HG03378 (cell line): Measurements from ENCODE around the gene STON1.
"Not testable (repeated sequence)": the region's sequence is repeated elsewhere in the genome, so short reads cannot be mapped to it uniquely, and the experiment has no call there.

Experiments used
- ATAC-seq: cut with Tn5 transposase; IDR thresholded peaks from one replicate; pipeline ENCODE4 v1.9.1; 2021; ENCODE audit warnings: mild to moderate bottlenecking, moderate library complexity; ENCODE audit not compliant: unreplicated experiment

STON1 gene

DNA sequence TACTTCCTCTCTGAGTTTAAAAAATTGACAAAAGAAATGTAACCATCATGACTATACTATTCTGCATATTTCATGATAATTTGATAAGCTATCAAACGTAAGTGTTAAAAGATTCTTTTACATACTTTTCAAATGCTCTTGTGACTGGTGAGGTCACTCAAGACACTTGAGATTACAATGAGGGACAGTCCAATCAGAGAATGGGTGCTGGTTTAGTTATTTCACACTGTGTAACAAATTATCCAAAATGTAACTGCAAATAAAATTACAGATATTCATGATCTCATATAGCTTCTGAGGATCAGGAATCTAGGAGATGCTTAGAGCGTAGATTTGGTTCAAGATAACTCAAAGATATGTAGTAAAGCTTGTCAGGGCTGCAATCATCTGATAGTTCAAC is 83.3 kb downstream of the STON1 start:
- no peak for ATAC-seq

DNA sequence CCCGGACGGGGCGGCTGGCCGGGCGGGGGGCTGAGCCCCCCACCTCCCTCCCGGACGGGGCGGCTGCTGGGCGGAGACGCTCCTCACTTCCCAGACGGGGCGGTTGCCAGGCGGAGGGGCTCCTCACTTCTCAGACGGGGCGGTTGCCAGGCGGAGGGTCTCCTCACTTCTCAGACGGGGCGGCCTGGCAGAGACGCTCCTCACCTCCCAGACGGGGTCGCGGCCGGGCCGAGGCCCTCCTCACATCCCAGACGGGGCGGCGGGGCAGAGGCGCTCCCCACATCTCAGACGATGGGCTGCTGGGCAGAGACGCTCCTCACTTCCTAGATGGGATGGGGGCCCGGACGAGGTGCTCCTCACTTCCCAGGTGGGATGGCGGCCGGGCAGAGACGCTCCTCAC is 84.6 kb downstream of the STON1 start:
- not testable (repeated sequence) for ATAC-seq

DNA sequence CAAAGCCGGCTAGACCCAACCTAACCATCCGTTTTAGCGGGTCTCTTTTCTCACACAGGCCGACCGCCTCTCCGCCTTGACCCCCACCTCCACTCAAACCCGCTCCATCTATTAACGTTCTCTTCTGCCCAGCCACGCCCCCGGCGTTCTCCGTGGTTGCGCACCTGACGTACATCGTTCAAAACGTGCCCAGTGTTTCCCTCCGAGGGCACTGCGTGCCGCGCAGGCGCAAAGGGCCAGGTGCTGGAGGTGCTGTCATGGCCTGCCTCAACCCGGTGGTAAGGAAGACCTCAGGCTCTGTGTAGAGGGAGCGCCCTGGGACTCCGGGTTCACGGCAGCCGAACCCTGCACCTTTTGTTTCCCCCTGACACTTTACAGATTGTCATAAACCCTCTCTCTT is 87.7 kb downstream of the STON1 start, which contains the start of gene GTF2A1L:
Gene GTF2A1L (plus strand): TSS at position 239 of the 400 bp plus-strand sequence. CDS start 19 bp downstream, at position 258.
- no peak for ATAC-seq

DNA sequence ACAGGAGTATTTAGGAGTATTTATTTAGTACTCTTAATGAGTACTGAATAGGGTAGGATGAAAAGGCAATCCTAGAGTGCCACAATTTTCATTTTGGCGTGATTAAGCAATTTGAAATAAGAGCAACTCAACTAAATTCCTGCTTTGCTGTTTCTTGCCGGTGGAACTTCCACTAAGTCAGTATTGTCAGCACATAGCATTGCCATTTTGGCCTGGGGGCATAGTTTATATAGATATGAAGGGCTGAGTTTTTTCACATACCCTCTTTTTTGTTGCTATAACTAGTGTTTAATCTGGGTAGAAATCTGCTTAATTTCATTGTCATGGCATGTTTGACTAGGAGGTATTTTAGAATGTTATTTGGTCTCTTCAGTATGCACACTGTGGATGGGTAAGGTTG is 89.6 kb downstream of the STON1 start:
- no peak for ATAC-seq

DNA sequence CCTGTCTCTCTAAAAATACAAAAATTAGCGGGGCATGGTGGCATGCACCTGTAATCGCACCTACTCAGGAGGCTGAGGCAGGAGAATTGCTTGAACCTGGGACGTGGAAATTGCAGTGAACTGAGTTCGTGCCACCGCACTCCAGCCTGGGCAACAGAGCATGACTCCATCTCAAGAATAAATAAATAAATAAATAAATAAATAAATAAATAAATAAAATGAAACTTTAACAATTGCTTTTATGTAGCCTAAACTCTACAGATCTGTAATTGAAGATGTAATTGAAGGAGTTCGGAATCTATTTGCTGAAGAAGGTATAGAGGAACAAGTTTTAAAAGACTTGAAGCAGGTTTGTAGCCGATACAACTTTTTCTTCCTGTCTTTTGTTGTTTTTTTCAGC is 90.7 kb downstream of the STON1 start:
- ATAC-seq: no peak

DNA sequence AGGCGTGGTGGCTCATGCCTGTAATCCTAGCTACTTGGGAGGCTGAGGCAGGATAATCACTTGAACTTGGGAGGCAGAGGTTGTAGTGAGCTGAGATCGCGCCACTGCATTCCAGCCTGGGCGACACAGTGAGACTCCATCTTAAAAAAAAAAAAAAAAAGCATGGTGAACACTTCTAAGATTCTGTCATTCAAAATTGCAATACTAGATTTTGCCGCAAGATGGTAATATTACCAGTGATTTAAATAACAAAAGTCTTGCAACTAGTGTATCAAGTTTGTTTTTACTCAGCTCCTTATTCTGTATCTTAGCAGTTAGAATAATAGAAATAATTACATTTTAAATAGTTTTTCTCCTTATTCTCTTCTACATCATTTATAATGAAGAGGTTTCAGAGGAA is 92.7 kb downstream of the STON1 start:
- not testable (repeated sequence) for ATAC-seq

DNA sequence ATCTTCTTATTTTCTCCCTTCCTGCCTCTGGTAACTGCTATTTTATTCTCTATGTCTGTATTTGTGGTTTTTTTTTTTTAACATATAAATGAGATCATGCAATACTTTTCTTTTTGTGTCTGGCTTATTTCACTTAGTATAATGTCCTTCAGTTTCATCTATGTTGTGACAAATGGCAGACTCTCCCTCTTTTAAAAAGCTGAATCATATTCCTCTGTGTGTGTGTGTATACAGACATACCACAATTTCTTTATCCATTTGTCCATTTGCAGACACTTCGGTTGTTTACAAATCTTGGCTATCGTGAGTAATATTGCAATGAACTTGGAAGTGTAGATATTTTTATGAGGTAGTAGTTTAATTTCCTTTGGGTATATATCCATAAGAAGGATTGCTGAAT is 94.7 kb downstream of the STON1 start:
- ATAC-seq: no peak

DNA sequence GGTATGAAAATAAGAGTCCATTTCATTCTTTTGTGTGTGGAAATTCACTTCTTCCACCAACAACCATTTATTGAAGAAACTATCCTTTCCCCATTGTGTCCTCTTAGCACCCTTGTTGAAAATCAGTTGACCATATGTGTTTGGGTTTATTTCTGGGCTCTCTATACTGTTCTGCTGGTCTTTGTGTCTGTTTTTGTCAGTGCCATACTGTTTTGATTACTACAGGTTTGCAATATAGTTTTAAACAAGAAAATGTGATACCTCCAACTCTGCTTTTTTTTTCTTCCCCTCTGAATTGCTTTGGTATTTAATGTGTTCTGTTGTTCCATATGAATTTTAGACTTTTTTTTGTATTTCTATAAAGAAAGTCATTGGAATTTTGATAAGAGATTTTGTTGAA is 96.1 kb downstream of the STON1 start:
- no peak for ATAC-seq

DNA sequence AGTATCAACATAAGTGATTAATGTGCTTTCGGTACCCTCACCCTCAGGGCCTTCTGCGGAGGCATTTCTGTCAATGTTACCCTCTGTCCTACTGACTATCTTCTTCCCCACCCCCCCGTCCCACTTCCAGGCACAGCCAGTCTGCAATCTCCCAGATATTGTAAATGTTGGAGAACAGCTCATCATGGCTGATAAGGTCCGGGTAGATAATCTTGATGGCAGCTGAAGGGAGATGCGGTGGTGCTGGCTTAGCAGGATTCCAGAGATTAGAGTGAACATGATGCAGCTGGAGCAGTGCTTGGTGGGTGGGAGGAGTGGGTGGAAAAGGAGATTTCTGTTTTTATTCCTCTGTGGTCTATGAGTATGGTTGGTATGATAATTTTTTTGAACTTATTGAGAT is 103.2 kb downstream of the STON1 start:
- no peak for ATAC-seq

DNA sequence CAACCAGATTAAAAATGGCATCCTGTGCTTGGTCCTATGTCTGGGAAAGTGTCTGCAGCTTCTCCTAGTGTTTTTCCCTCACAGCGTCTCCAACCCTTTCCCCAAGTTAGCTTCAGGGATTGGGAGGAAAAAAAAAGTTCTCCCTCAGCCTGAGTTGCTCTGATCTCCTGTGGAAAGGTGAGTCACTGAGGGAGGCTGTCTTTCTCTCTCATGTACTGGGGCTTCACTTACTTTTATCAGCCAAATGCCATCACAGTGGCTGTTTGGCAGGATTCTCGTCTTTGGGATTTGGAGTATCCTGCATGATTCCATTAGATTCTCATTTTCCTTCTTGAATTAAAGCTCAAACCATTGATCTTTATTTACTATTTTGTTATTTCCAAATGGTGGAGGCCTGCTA is 105.8 kb downstream of the STON1 start:
- ATAC-seq: no peak

DNA sequence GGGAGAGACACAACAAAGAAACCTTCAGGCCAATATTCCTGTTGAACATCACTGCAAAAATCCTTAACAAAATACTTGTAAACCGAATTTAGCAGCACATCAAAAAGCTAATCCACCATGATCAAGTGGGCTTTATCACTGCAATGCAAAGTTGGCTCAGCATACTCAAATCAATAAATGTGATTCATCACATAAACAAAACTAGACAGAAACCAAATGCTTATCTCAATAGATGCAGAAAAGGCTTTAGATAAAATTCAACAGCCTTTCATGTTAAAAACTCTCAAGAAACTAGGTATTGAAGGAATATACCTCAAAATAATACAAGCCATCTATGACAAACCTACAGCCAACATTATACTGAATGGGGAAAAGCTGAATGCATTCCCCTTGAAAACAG is 108.3 kb downstream of the STON1 start:
- ATAC-seq: no peak
